B cell (primary cell): Measurements from ENCODE around the gene SLC35F3. TPM values are rescaled to one million over a fixed set of nuclear protein-coding genes. Genes with fewer than 3 reads are reported as not detected.

Experiments used
- ATAC-seq: fragments of 200-7000 bp; cut with Tn5 transposase; one replicate; pipeline ENCODE4 v1.10.0; 2021; ENCODE audit warnings: low read depth, mild to moderate bottlenecking, moderate number of reproducible peaks, moderate library complexity
- CTCF ChIA-PET: fragments of 350-600 bp; sonication (Branson Sonifier 250); formaldehyde crosslinking; loops from one replicate; lab custom pipeline; 2021; ENCODE audit warnings: antibody characterized with exemption, inconsistent platforms; lab: Charles Lee
- POLR2A ChIA-PET: fragments of 350-600 bp; sonication (Branson Sonifier 250); formaldehyde crosslinking; loops from one replicate; lab custom pipeline; 2021; ENCODE audit warnings: antibody characterized with exemption; lab: Charles Lee
- DNase-seq: peaks from one replicate; pipeline ENCODE4 v3.0.0; 2013
- H2AFZ ChIP-seq: 2 replicates; pipeline ENCODE4 v1.6.1; 2012; ENCODE audit warnings: mild to moderate bottlenecking, low read depth, low read length; ENCODE audit not compliant: insufficient read depth, poor library complexity, severe bottlenecking
- H3K27ac ChIP-seq, 2 donors: 1 replicate in 1 of 2; 2 replicates in 1 of 2; pipeline ENCODE4 v1.5.1; 2012 to 2013; ENCODE audit warnings: low read length in 2 of 2, mild to moderate bottlenecking in 2 of 2, moderate library complexity in 1 of 2
- H3K27me3 ChIP-seq, 4 experiments: fragments of 200-600 bp in 1 of 4; sonication (generic) in 1 of 4; replicated peaks in 1 of 4; 1 replicate in 2 of 4; 2 replicates in 2 of 4; pipeline versions ENCODE4 v1.6.1 to v1.7.0; 2013 to 2016; ENCODE audit warnings: low read length in 3 of 4, mild to moderate bottlenecking in 2 of 4, mixed read lengths in 1 of 4, moderate library complexity in 1 of 4; ENCODE audit not compliant: insufficient read depth in 4 of 4, control insufficient read depth in 3 of 4; ENCODE audit errors: control extremely low read depth in 1 of 4
- H3K36me3 ChIP-seq, 2 experiments: replicated peaks in 1 of 2; 1 replicate in 1 of 2; 2 replicates in 1 of 2; pipeline versions ENCODE4 v1.6.1 to v1.7.1; 2013; ENCODE audit warnings: low read length in 1 of 2; ENCODE audit not compliant: insufficient read depth in 2 of 2, control insufficient read depth in 1 of 2; ENCODE audit errors: control extremely low read depth in 1 of 2, extremely low read depth in 1 of 2
- H3K4me1 ChIP-seq, 2 donors: fragments of 200-600 bp in 1 of 2; sonication (generic) in 1 of 2; 1 replicate in 1 of 2; 2 replicates in 1 of 2; pipeline versions ENCODE4 v1.5.1 to v1.6.1; 2013 to 2017; ENCODE audit warnings: low read length in 2 of 2; ENCODE audit not compliant: control insufficient read depth in 2 of 2, insufficient read depth in 2 of 2
- H3K4me2 ChIP-seq: replicated peaks from 2 replicates; pipeline ENCODE3; 2012; ENCODE audit warnings: mild to moderate bottlenecking, low read depth, low read length; ENCODE audit not compliant: poor library complexity, severe bottlenecking
- H3K4me3 ChIP-seq, 5 experiments: fragments of 200-600 bp in 1 of 5; sonication (generic) in 1 of 5; 1 replicate in 3 of 5; 2 replicates in 2 of 5; pipeline versions ENCODE4 v1.5.1 to v1.7.0; 2011 to 2016; ENCODE audit warnings: low read length in 4 of 5, mild to moderate bottlenecking in 4 of 5, low read depth in 2 of 5, control low read depth in 1 of 5, moderate library complexity in 1 of 5; ENCODE audit not compliant: insufficient read depth in 1 of 5; ENCODE audit errors: control extremely low read depth in 1 of 5, extremely low read depth in 1 of 5
- H3K79me2 ChIP-seq: fragments of 200-600 bp; sonication (generic); one replicate; pipeline ENCODE4 v1.6.0; 2016; ENCODE audit warnings: low read length; ENCODE audit not compliant: control insufficient read depth, insufficient read depth
- H3K9ac ChIP-seq: fragments of 200-600 bp; sonication (generic); 2 replicates; pipeline ENCODE4 v1.6.1; 2017; ENCODE audit warnings: mild to moderate bottlenecking, low read length, moderate library complexity
- H3K9me3 ChIP-seq, 3 donors: one replicate each; pipeline versions ENCODE4 v1.6.1 to v1.7.1; 2013; ENCODE audit warnings: low read length in 2 of 3; ENCODE audit not compliant: control insufficient read depth in 2 of 3, insufficient read depth in 1 of 3; ENCODE audit errors: control extremely low read depth in 1 of 3
- H4K20me1 ChIP-seq: 2 replicates; pipeline ENCODE4 v1.6.0; 2012; ENCODE audit warnings: mild to moderate bottlenecking, low read length; ENCODE audit not compliant: insufficient read depth, control insufficient read depth, poor library complexity, severe bottlenecking
- H3K27ac Mint-ChIP-seq: one replicate; pipeline ENCODE4 v1.8.0; 2021; ENCODE audit warnings: mixed read lengths
- H3K27me3 Mint-ChIP-seq: one replicate; pipeline ENCODE4 v1.8.0; 2021; ENCODE audit warnings: mixed read lengths
- H3K4me1 Mint-ChIP-seq: one replicate; pipeline ENCODE4 v1.8.0; 2021; ENCODE audit warnings: mixed read lengths
- H3K4me3 Mint-ChIP-seq: one replicate; pipeline ENCODE4 v1.8.0; 2021; ENCODE audit warnings: mixed read lengths
- H3K9me3 Mint-ChIP-seq: one replicate; pipeline ENCODE4 v1.8.0; 2022; ENCODE audit warnings: mixed read lengths; ENCODE audit not compliant: insufficient read depth
- EZH2 ChIP-seq: IDR thresholded peaks from 2 replicates; pipeline ENCODE4 v1.6.1; 2012; ENCODE audit warnings: borderline replicate concordance, low read depth, mild to moderate bottlenecking, moderate library complexity, low read length; ENCODE audit not compliant: insufficient read depth, poor library complexity, severe bottlenecking
- WGBS: methylation state at CpG from one replicate; pipeline ENCODE4 v1.1.5; 2013; ENCODE audit warnings: missing lambda C conversion rate; ENCODE audit not compliant: insufficient coverage; 5-methylcytosine and 5-hydroxymethylcytosine counted together
- intact Hi-C: fragments of 100-400 bp; cut with micrococcal nuclease; formaldehyde crosslinking; loops from one replicate; pipeline ENCODE4 v1.10.0; 2022
- polyA plus RNA-seq: library from polyadenylated mRNA; depleted of rRNA; stranded (reverse); fragments of >200 nt; gene quantifications from 2 replicates; pipeline ENCODE4 v1.2.3, GENCODE V29; 2012
- total RNA-seq, 2 donors: library from RNA; stranded (reverse); fragments of 120-200 nt in 1 of 2; gene quantifications; 1 replicate in 1 of 2; 2 replicates in 1 of 2; pipeline versions ENCODE4 v1.2.3 to v1.2.4, GENCODE V29; 2013 to 2022
- TF ChIP-seq, protein P1 (sequence below): fragments of 200-600 bp; IDR thresholded peaks from one replicate; pipeline ENCODE4 v1.8.0; 2022; ENCODE audit warnings: antibody characterized with exemption, mild to moderate bottlenecking

The SLC35F3 gene
- total and polyA plus RNA-seq, 2 donors (not counting 1 experiment from before 2014, with no cell fraction given): not detected

DNA sequence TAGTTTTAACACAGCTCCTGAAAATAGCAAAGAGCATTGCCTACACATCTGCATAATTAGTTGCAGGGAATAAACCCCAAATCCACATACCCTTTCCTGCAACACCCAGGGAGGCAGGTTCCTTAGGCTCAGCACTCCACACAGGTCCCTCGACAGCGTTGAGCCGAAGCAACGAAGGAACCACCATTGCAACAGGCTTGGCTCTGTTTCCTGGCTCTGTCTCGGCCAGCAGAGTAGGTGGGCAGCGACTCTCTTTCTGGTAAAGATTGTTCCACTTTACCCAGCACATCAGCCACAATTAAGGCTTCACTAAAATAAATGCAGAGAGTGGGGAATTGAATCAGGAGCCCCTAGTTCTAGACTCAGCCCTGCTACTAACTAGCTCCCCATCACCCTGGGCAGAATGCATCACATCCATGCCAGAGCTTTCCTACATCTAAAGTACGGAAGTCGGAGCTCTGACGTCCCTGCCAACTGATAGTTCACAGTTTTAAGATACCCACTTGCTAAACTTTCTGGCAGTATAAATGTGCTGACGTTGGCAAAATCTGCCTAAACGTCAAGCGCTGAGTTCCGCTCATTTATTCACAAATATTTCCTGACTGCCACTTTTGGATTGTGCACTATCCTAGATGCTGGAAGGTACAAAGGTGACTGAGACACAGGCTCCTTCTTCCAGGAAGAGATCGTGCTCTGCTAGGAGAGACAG is 389.8 kb downstream of the SLC35F3 start:
- Histone ChIP-seq H3K27me3 (peaks cover 0 to 11% (median 0%) of the 10 kb centered on the region in 4 experiments), H3K4me1 (no peaks in the 10 kb centered on the region), H3K36me3 (no peaks in the 10 kb centered on the region), H3K4me3 (no peak overlapping the region), H3K79me2 (no peaks in the 10 kb centered on the region), H3K27ac (no peak overlapping the region), H2AFZ (no peak overlapping the region), H3K9me3 (peaks cover 0 to 9% (median 4%) of the 10 kb centered on the region in 3 donors), H3K4me2 (no peak overlapping the region), H3K9ac (no peak overlapping the region), H4K20me1 (no peaks in the 10 kb centered on the region)
- H3K4me1 Mint-ChIP-seq: no peaks in the 10 kb centered on the region
- intact Hi-C loops: no loop called here
- no peak for DNase-seq
- H3K27me3 Mint-ChIP-seq: peaks cover 45% of the 10 kb centered on the region
- ChIA-PET CTCF (interaction anchor here (1.2 kb wide), 1 partner anchor 16 kb away, joined by 3 read pairs; no protein-coding TSS in a partner anchor), POLR2A (no interaction called here)
- no peak for ATAC-seq
- TF ChIP-seq EZH2: no peak
- TF ChIP-seq, protein P1, sequence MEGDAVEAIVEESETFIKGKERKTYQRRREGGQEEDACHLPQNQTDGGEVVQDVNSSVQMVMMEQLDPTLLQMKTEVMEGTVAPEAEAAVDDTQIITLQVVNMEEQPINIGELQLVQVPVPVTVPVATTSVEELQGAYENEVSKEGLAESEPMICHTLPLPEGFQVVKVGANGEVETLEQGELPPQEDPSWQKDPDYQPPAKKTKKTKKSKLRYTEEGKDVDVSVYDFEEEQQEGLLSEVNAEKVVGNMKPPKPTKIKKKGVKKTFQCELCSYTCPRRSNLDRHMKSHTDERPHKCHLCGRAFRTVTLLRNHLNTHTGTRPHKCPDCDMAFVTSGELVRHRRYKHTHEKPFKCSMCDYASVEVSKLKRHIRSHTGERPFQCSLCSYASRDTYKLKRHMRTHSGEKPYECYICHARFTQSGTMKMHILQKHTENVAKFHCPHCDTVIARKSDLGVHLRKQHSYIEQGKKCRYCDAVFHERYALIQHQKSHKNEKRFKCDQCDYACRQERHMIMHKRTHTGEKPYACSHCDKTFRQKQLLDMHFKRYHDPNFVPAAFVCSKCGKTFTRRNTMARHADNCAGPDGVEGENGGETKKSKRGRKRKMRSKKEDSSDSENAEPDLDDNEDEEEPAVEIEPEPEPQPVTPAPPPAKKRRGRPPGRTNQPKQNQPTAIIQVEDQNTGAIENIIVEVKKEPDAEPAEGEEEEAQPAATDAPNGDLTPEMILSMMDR: no peak
- H3K4me3 Mint-ChIP-seq: no peak overlapping the region
- 88% methylated on average over 12 of the region's 14 CpGs for WGBS
- H3K9me3 Mint-ChIP-seq: peaks cover 10% of the 10 kb centered on the region
- H3K27ac Mint-ChIP-seq: no peak overlapping the region

DNA sequence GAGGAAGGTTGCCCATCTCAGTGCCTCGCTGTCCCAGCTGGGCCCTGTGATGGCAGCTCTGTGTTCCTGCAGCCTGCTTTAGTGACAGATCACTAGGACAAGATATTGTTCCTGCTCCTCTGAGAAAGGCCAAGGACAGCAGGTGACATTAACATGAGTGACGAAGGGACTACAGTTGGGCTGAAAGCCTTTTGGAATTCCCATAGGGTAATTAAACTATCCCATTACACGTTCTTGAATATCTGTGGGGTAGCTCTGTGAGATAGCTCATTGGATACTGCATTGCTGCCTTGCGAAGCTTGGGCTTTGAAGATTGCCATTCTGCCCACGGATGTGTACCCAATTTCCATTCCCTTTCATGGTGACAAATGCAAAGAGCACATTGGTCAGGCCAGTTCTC is 390.6 kb downstream of the SLC35F3 start:
- Mint-ChIP-seq H3K27ac (no peak overlapping the region), H3K4me1 (no peaks in the 10 kb centered on the region), H3K27me3 (peaks cover 46% of the 10 kb centered on the region), H3K4me3 (no peak overlapping the region), H3K9me3 (peaks cover 6% of the 10 kb centered on the region)
- intact Hi-C loops: no loop called here
- peaks cover 0 to 10% (median under 1%) of the 10 kb centered on the region in 4 experiments for H3K27me3 ChIP-seq
- no peaks in the 10 kb centered on the region for H3K79me2 ChIP-seq
- ChIA-PET CTCF (interaction anchor here (1.2 to 1.9 kb wide), 2 partner anchors 15 kb away, joined by 3 to 9 read pairs; no protein-coding TSS in a partner anchor), POLR2A (no interaction called here)
- WGBS: 79% methylated on average over 3 of the region's 5 CpGs
- H3K4me3 ChIP-seq: no peak overlapping the region
- no peak for DNase-seq
- H3K9me3 ChIP-seq: peaks cover 0 to 6% (median 4%) of the 10 kb centered on the region in 3 donors
- H2AFZ ChIP-seq: no peak overlapping the region
- no peak overlapping the region for H3K27ac ChIP-seq
- H3K4me2 ChIP-seq: no peak overlapping the region
- no peaks in the 10 kb centered on the region for H3K4me1 ChIP-seq
- H3K9ac ChIP-seq: no peak overlapping the region
- H3K36me3 ChIP-seq: no peaks in the 10 kb centered on the region
- ATAC-seq: no peak
- H4K20me1 ChIP-seq: no peaks in the 10 kb centered on the region
- TF ChIP-seq EZH2: no peak
- TF ChIP-seq, protein P1: no peak
